ENCODE data around the gene ADPRHL1. TPM values are rescaled to one million over a fixed set of nuclear protein-coding genes. Genes with fewer than 3 reads are reported as not detected.

Gene ADPRHL1
- polyA plus RNA-seq, 3 donors = 0.15 to 0.52 (median 0.27) TPM

GRCh38 chr13:113433391-113433916 is 19.8 kb downstream of the ADPRHL1 start:
- Mint-ChIP-seq H3K27me3 (ENCODE audit: low read depth in 3 of 3) (peaks cover 0 to 5% (median 3%) of the 10 kb centered on the region in 3 donors), H3K36me3 (peaks cover 0 to 2% of the 10 kb centered on the region in 2 donors), H3K4me1 (no peaks in the 10 kb centered on the region), H3K27ac (peak overlapping the region in 1 of 7 donors; percentile 61), H3K9me3 (peaks cover 0 to 4% (median 2%) of the 10 kb centered on the region in 7 donors), H3K4me3 (no peak overlapping the region)
- no peaks in the 10 kb centered on the region for H3K9me3 ChIP-seq (replicated peaks in 1 of 2; ENCODE audit: control insufficient read depth in 1 of 2, insufficient read depth in 1 of 2, low read length in 2 of 2)
- intact Hi-C loops (cut with micrococcal nuclease) = no loop called here
- no peak overlapping the region for H2AFZ ChIP-seq (ENCODE audit: insufficient read depth, low read depth, low read length, poor library complexity, severe bottlenecking)
- H3K27me3 ChIP-seq (ENCODE audit: control insufficient read depth in 2 of 2, insufficient read depth in 2 of 2, low read length in 2 of 2) = no peaks in the 10 kb centered on the region
- no peak overlapping the region for H3K9ac ChIP-seq (ENCODE audit: insufficient read depth, low read length, poor library complexity, severe bottlenecking)
- WGBS (ENCODE audit: insufficient coverage) = 93% methylated on average over 3 of the region's 21 CpGs
- DNase-seq = no peak
- H3K4me2 ChIP-seq (replicated peaks; ENCODE audit: extremely low read depth, low read length, poor library complexity, severe bottlenecking) = no peak overlapping the region
- H3K4me1 ChIP-seq (ENCODE audit: control insufficient read depth in 1 of 2, insufficient read depth in 2 of 2, low read length in 2 of 2) = no peaks in the 10 kb centered on the region
- no peak overlapping the region for H3K4me3 ChIP-seq (replicated peaks in 1 of 3; ENCODE audit: low read depth in 2 of 3, low read length in 3 of 3)
- H3K36me3 ChIP-seq (replicated peaks in 1 of 2; ENCODE audit: control insufficient read depth in 1 of 2, insufficient read depth in 2 of 2, low read length in 2 of 2) = no peaks in the 10 kb centered on the region
- no peaks in the 10 kb centered on the region for H3K79me2 ChIP-seq (ENCODE audit: insufficient read depth, low read length)
- no peaks in the 10 kb centered on the region for H4K20me1 ChIP-seq (ENCODE audit: insufficient read depth, low read length)
- no peak for TF ChIP-seq CTCF (IDR thresholded peaks at IDR 0.05)
- H3K27ac ChIP-seq (ENCODE audit: low read depth in 1 of 2, low read length in 2 of 2) = no peak overlapping the region

GRCh38 chr13:113432506-113433270 is 20.6 kb downstream of the ADPRHL1 start:
- peaks cover 0 to 2% of the 10 kb centered on the region in 2 donors for H3K36me3 Mint-ChIP-seq
- intact Hi-C loops (cut with micrococcal nuclease) = no loop called here
- Histone ChIP-seq H3K79me2 (ENCODE audit: insufficient read depth, low read length) (no peaks in the 10 kb centered on the region), H3K4me2 (replicated peaks; ENCODE audit: extremely low read depth, low read length, poor library complexity, severe bottlenecking) (no peak overlapping the region), H3K9ac (ENCODE audit: insufficient read depth, low read length, poor library complexity, severe bottlenecking) (no peak overlapping the region), H2AFZ (ENCODE audit: insufficient read depth, low read depth, low read length, poor library complexity, severe bottlenecking) (no peak overlapping the region), H3K4me3 (replicated peaks in 1 of 3; ENCODE audit: low read depth in 2 of 3, low read length in 3 of 3) (no peak overlapping the region), H4K20me1 (ENCODE audit: insufficient read depth, low read length) (no peaks in the 10 kb centered on the region), H3K9me3 (replicated peaks in 1 of 2; ENCODE audit: control insufficient read depth in 1 of 2, insufficient read depth in 1 of 2, low read length in 2 of 2) (no peaks in the 10 kb centered on the region), H3K4me1 (ENCODE audit: control insufficient read depth in 1 of 2, insufficient read depth in 2 of 2, low read length in 2 of 2) (no peaks in the 10 kb centered on the region), H3K27ac (ENCODE audit: low read depth in 1 of 2, low read length in 2 of 2) (no peak overlapping the region), H3K36me3 (replicated peaks in 1 of 2; ENCODE audit: control insufficient read depth in 1 of 2, insufficient read depth in 2 of 2, low read length in 2 of 2) (no peaks in the 10 kb centered on the region), H3K27me3 (ENCODE audit: control insufficient read depth in 2 of 2, insufficient read depth in 2 of 2, low read length in 2 of 2) (no peaks in the 10 kb centered on the region)
- no peak for DNase-seq
- 95% methylated on average over 33 of the region's 34 CpGs for WGBS (ENCODE audit: insufficient coverage)
- H3K9me3 Mint-ChIP-seq = peaks cover 0 to 4% (median 2%) of the 10 kb centered on the region in 7 donors
- H3K4me3 Mint-ChIP-seq = no peak overlapping the region
- TF ChIP-seq CTCF (IDR thresholded peaks at IDR 0.05) = no peak
- H3K4me1 Mint-ChIP-seq = no peaks in the 10 kb centered on the region
- no peak overlapping the region for H3K27ac Mint-ChIP-seq
- H3K27me3 Mint-ChIP-seq (ENCODE audit: low read depth in 3 of 3) = peaks cover 0 to 5% (median 3%) of the 10 kb centered on the region in 3 donors

Data from CD14-positive monocyte (primary cell).